Activated naive CD4-positive, alpha-beta T cell treated with anti-CD3 and anti-CD28 coated beads, Interleukin-2, amount 50 U/mL, for 24 hours (primary cell): ENCODE measurements around the gene COG5.
A peak's percentile ranks its signal among the peaks of the same experiment; 100 is the strongest.

Experiments used
- H3K27ac Mint-ChIP-seq: one replicate; pipeline ENCODE4 v1.8.0; 2021; ENCODE audit warnings: mild to moderate bottlenecking, mixed read lengths
- H3K27me3 Mint-ChIP-seq: one replicate; pipeline ENCODE4 v1.8.0; 2021; ENCODE audit warnings: mixed read lengths
- H3K36me3 Mint-ChIP-seq: one replicate; pipeline ENCODE4 v1.8.0; 2021; ENCODE audit warnings: mixed read lengths
- H3K4me1 Mint-ChIP-seq: one replicate; pipeline ENCODE4 v1.8.0; 2021; ENCODE audit warnings: mixed read lengths
- H3K4me3 Mint-ChIP-seq: one replicate; pipeline ENCODE4 v1.8.0; 2021; ENCODE audit warnings: mild to moderate bottlenecking, mixed read lengths
- H3K9me3 Mint-ChIP-seq: one replicate; pipeline ENCODE4 v1.8.0; 2021; ENCODE audit warnings: mixed read lengths

Gene COG5

GRCh38 chr7:107464666-107465226 is 99.0 kb downstream of the COG5 start:
- no peak overlapping the region for H3K27ac Mint-ChIP-seq
- no peaks in the 10 kb centered on the region for H3K27me3 Mint-ChIP-seq
- no peak overlapping the region for H3K4me3 Mint-ChIP-seq
- no peaks in the 10 kb centered on the region for H3K36me3 Mint-ChIP-seq
- no peaks in the 10 kb centered on the region for H3K9me3 Mint-ChIP-seq
- H3K4me1 Mint-ChIP-seq, result peaks cover 11% of the 10 kb centered on the region

GRCh38 chr7:107463139-107464078 is 100.3 kb downstream of the COG5 start:
- Mint-ChIP-seq H3K4me3 (no peak overlapping the region), H3K27ac (no peak overlapping the region), H3K36me3 (peaks cover 2% of the 10 kb centered on the region), H3K27me3 (no peaks in the 10 kb centered on the region), H3K9me3 (no peaks in the 10 kb centered on the region), H3K4me1 (peaks cover 11% of the 10 kb centered on the region)

GRCh38 chr7:107461938-107462533 is 101.7 kb downstream of the COG5 start:
- peaks cover 10% of the 10 kb centered on the region for H3K36me3 Mint-ChIP-seq
- no peak overlapping the region for H3K4me3 Mint-ChIP-seq
- no peaks in the 10 kb centered on the region for H3K9me3 Mint-ChIP-seq
- H3K27ac Mint-ChIP-seq, result no peak overlapping the region
- H3K27me3 Mint-ChIP-seq, result no peaks in the 10 kb centered on the region
- peaks cover 11% of the 10 kb centered on the region for H3K4me1 Mint-ChIP-seq

GRCh38 chr7:107453388-107453787 is 110.3 kb downstream of the COG5 start:
- no peak overlapping the region for H3K4me3 Mint-ChIP-seq
- H3K4me1 Mint-ChIP-seq, result peaks cover 34% of the 10 kb centered on the region
- no peaks in the 10 kb centered on the region for H3K27me3 Mint-ChIP-seq
- H3K27ac Mint-ChIP-seq, result no peak overlapping the region
- no peaks in the 10 kb centered on the region for H3K9me3 Mint-ChIP-seq
- H3K36me3 Mint-ChIP-seq, result peaks cover 48% of the 10 kb centered on the region

GRCh38 chr7:107450970-107451369 is 112.8 kb downstream of the COG5 start:
- Mint-ChIP-seq H3K27ac (no peak overlapping the region), H3K27me3 (no peaks in the 10 kb centered on the region), H3K9me3 (no peaks in the 10 kb centered on the region), H3K4me1 (peaks cover 39% of the 10 kb centered on the region), H3K36me3 (peaks cover 43% of the 10 kb centered on the region), H3K4me3 (no peak overlapping the region)

- no peaks in the 10 kb centered on the region for H3K27me3 Mint-ChIP-seq
- no peak overlapping the region for H3K4me3 Mint-ChIP-seq
- H3K9me3 Mint-ChIP-seq, result no peaks in the 10 kb centered on the region
- no peak overlapping the region for H3K27ac Mint-ChIP-seq
- H3K36me3 Mint-ChIP-seq, result peaks cover 42% of the 10 kb centered on the region
- H3K4me1 Mint-ChIP-seq, result peaks cover 28% of the 10 kb centered on the region
Measured at GRCh38 chr7:107446988-107447387, 116.7 kb downstream of the COG5 start.

GRCh38 chr7:107446531-107446930 is 117.2 kb downstream of the COG5 start:
- no peaks in the 10 kb centered on the region for H3K27me3 Mint-ChIP-seq
- peaks cover 41% of the 10 kb centered on the region for H3K36me3 Mint-ChIP-seq
- H3K4me1 Mint-ChIP-seq, result peaks cover 25% of the 10 kb centered on the region
- H3K27ac Mint-ChIP-seq, result no peak overlapping the region
- H3K9me3 Mint-ChIP-seq, result no peaks in the 10 kb centered on the region
- H3K4me3 Mint-ChIP-seq, result no peak overlapping the region

- H3K4me1 Mint-ChIP-seq, result peaks cover 5% of the 10 kb centered on the region
- H3K27me3 Mint-ChIP-seq, result no peaks in the 10 kb centered on the region
- no peak overlapping the region for H3K27ac Mint-ChIP-seq
- peaks cover 26% of the 10 kb centered on the region for H3K36me3 Mint-ChIP-seq
- no peaks in the 10 kb centered on the region for H3K9me3 Mint-ChIP-seq
- no peak overlapping the region for H3K4me3 Mint-ChIP-seq
Measured at GRCh38 chr7:107442678-107443077, 121.0 kb downstream of the COG5 start.

- Mint-ChIP-seq H3K27ac (no peak overlapping the region), H3K9me3 (no peaks in the 10 kb centered on the region), H3K4me3 (no peak overlapping the region), H3K4me1 (no peaks in the 10 kb centered on the region), H3K27me3 (no peaks in the 10 kb centered on the region), H3K36me3 (peaks cover 24% of the 10 kb centered on the region)
Measured at GRCh38 chr7:107441581-107442422, 121.9 kb downstream of the COG5 start.

- Mint-ChIP-seq H3K27me3 (no peaks in the 10 kb centered on the region), H3K4me1 (no peaks in the 10 kb centered on the region), H3K36me3 (peaks cover 26% of the 10 kb centered on the region), H3K9me3 (no peaks in the 10 kb centered on the region), H3K27ac (peak overlapping the region; percentile 7), H3K4me3 (no peak overlapping the region)
Measured at GRCh38 chr7:107439025-107439424, 124.7 kb downstream of the COG5 start.

- no peaks in the 10 kb centered on the region for H3K4me1 Mint-ChIP-seq
- H3K27ac Mint-ChIP-seq, result no peak overlapping the region
- no peak overlapping the region for H3K4me3 Mint-ChIP-seq
- H3K36me3 Mint-ChIP-seq, result peaks cover 27% of the 10 kb centered on the region
- no peaks in the 10 kb centered on the region for H3K27me3 Mint-ChIP-seq
- H3K9me3 Mint-ChIP-seq, result peaks cover 4% of the 10 kb centered on the region
Measured at GRCh38 chr7:107435749-107436148, 128.0 kb downstream of the COG5 start.

GRCh38 chr7:107432261-107432660 is 131.5 kb downstream of the COG5 start:
- Mint-ChIP-seq H3K4me3 (no peak overlapping the region), H3K9me3 (peaks cover 4% of the 10 kb centered on the region), H3K4me1 (no peaks in the 10 kb centered on the region), H3K27ac (no peak overlapping the region), H3K27me3 (no peaks in the 10 kb centered on the region), H3K36me3 (peaks cover 29% of the 10 kb centered on the region)

GRCh38 chr7:107430057-107430456 is 133.7 kb downstream of the COG5 start:
- Mint-ChIP-seq H3K9me3 (peaks cover 4% of the 10 kb centered on the region), H3K27ac (no peak overlapping the region), H3K36me3 (peaks cover 23% of the 10 kb centered on the region), H3K27me3 (no peaks in the 10 kb centered on the region), H3K4me1 (no peaks in the 10 kb centered on the region), H3K4me3 (no peak overlapping the region)

GRCh38 chr7:107428642-107429041 is 135.1 kb downstream of the COG5 start:
- H3K36me3 Mint-ChIP-seq, result peaks cover 19% of the 10 kb centered on the region
- no peaks in the 10 kb centered on the region for H3K4me1 Mint-ChIP-seq
- no peak overlapping the region for H3K27ac Mint-ChIP-seq
- peaks cover 4% of the 10 kb centered on the region for H3K9me3 Mint-ChIP-seq
- no peak overlapping the region for H3K4me3 Mint-ChIP-seq
- no peaks in the 10 kb centered on the region for H3K27me3 Mint-ChIP-seq

GRCh38 chr7:107427462-107427861 is 136.3 kb downstream of the COG5 start:
- Mint-ChIP-seq H3K27me3 (no peaks in the 10 kb centered on the region), H3K27ac (no peak overlapping the region), H3K4me3 (no peak overlapping the region), H3K4me1 (no peaks in the 10 kb centered on the region), H3K36me3 (peaks cover 19% of the 10 kb centered on the region), H3K9me3 (no peaks in the 10 kb centered on the region)
